GM19438 (cell line): ENCODE data around the gene RMND5A.

Experiments
- ATAC-seq: cut with Tn5 transposase; IDR thresholded peaks from one replicate; pipeline ENCODE4 v1.9.1; 2021; ENCODE audit warnings: low read depth; ENCODE audit not compliant: unreplicated experiment

The RMND5A gene

DNA sequence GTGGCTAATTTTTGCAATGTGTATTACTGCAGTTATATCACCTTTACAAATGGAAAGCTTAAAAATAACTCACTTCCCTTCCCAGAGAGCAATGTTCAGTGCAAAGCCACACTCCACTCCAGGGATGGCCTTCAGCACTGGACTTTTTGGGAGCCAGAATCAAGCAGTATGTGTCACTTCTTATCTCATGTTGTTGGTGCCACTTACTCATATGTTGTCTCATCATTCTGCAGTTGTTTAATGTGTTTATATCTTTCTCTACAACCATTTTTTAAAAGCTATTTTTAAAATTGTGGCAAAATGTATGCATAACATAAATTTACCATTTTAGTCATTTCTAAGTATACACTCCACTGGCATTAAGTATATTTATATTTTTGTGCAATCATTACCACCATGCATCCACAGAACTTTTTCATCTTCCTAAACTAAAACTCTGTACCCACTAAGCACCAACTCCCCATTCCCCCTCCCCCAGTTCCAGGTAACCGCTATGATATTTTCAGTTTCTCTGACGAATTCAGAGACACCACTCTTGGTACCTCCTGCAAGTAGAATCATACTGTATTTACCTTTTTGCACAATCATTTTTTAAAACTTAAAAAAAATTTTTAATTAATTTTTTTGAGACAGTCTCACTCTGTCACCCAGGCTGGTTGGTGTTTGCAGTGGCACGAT is 102.7 kb downstream of the RMND5A start:
- no peak for ATAC-seq

DNA sequence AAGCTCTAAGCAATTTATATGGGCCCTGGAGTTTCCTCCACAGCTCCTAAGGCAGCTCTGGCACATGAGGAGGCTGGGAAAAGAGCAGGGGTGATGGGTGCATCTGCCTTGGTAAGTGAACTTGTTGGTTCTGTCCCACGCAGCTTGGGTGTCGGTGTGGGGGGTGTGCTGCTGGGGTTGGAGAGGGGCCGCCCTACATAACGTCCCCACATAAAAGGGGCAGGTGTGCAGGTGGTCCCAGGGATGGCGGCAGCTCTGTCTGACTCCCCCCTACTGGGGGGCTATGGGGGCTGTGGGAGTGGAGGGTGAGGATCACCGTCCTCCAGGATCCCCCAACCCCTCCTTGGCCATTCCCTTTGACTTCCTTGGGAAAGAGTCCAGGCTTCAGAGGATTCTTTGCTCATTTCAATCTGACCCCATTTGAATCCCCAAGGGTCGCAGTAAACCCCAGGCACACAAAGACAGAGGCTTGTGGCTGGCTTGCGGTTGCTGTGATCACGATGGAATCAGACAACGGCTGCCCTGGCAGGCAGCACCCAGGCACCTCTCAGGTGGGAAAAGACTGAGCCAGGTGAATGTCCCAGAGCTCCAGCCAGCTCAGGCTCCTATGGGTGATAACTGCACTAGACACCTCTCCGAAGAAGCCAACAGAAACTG is 105.1 kb downstream of the RMND5A start:
- no peak for ATAC-seq

DNA sequence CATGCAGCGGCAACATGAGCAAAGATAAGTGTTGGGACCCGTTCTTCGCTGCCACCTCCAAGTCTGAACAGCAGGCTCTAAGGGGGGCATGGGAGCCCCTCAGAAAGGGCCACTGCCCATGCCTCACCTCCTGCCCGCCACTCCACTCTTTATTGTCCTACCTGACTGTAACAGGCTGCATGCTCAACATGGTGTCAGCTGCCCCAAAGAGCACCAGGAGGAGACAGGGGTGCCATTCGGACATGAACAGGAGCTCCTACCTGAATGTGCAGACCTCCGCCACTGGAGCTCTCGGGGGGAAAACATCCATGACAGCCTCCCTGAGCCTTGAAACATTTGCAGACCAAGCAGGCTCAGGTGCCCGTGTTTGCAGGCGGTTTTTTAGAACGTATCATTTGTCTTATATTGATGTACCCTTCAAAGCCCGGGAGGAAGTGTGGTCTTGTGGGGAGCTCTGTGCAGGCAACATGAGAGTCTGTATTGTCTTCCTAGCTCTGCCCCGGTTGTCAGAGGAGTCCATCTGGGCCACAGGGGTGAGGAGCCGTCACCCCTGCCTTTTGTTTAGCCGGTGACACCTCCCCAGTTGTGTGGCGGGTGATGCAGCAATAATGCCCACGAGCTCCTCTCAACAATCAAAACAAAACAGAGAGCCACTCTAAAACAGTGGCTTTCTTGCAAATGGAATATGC is 105.7 kb downstream of the RMND5A start:
- ATAC-seq = no peak

DNA sequence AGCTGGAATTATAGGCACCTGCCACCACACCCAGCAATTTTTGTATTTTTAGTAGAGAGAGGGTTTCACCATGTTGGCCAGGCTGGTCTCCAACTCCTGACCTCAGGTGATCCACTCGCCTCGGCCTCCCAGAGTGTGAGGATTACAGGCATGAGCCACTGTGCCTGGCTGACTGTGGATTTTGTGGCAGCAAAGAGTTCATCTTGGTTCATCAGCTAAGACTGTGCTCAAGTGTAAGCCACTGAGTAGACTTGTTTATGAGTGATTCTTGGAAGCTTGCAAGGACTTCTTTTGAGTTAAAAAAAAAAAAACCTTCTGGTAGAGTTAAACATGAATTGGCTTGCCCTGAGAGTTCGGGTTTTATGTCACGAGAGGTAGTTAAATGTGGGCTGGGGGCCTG is 106.9 kb downstream of the RMND5A start:
- ATAC-seq = no peak
